OCI-LY1 (cell line): ENCODE data around the gene PLEK.

Experiments used
- H2AFZ ChIP-seq: fragments of 200-600 bp; sonication (generic), shearing (Covaris generic); 2 replicates; pipeline ENCODE4 v1.6.0; 2014; ENCODE audit warnings: antibody characterized with exemption, mild to moderate bottlenecking, low read length
- H3F3A ChIP-seq: fragments of 200-600 bp; sonication (generic), shearing (Covaris generic); 2 replicates; pipeline ENCODE4 v1.6.0; 2014; ENCODE audit warnings: mild to moderate bottlenecking, antibody characterized with exemption, low read length, moderate library complexity; ENCODE audit not compliant: insufficient read depth
- H3K27ac ChIP-seq: fragments of 200-600 bp; sonication (generic); 2 replicates; pipeline ENCODE4 v1.5.1; 2014; ENCODE audit warnings: low read length, mixed run types, mild to moderate bottlenecking, low read depth; ENCODE audit not compliant: poor library complexity, severe bottlenecking
- H3K27me3 ChIP-seq: fragments of 200-600 bp; sonication (generic); 2 replicates; pipeline ENCODE4 v1.6.0; 2014; ENCODE audit warnings: antibody characterized with exemption, mild to moderate bottlenecking, low read length, moderate library complexity; ENCODE audit not compliant: insufficient read depth
- H3K36me3 ChIP-seq: fragments of 200-600 bp; sonication (generic); 2 replicates; pipeline ENCODE4 v1.6.1; 2014; ENCODE audit warnings: mild to moderate bottlenecking, antibody characterized with exemption, low read length, moderate library complexity, mixed read lengths; ENCODE audit not compliant: insufficient read depth
- H3K4me1 ChIP-seq: fragments of 200-600 bp; sonication (generic); 2 replicates; pipeline ENCODE4 v1.5.1; 2014; ENCODE audit warnings: mild to moderate bottlenecking, low read length, moderate library complexity; ENCODE audit not compliant: insufficient read depth, severe bottlenecking
- H3K4me2 ChIP-seq: fragments of 200-600 bp; sonication (generic), shearing (Covaris generic); 2 replicates; pipeline ENCODE4 v1.6.1; 2014; ENCODE audit warnings: low read length
- H3K4me3 ChIP-seq: fragments of 200-600 bp; sonication (generic); 2 replicates; pipeline ENCODE4 v1.5.1; 2014; ENCODE audit warnings: low read length, low read depth, mild to moderate bottlenecking, mixed read lengths; ENCODE audit not compliant: poor library complexity, severe bottlenecking
- H3K79me2 ChIP-seq: fragments of 200-600 bp; shearing (Covaris generic); 2 replicates; pipeline ENCODE4 v1.6.1; 2016; ENCODE audit warnings: mixed run types, low read length, mixed read lengths; ENCODE audit not compliant: insufficient read depth
- H3K9ac ChIP-seq: fragments of 200-600 bp; sonication (generic), shearing (Covaris generic); 2 replicates; pipeline ENCODE4 v1.6.1; 2014; ENCODE audit warnings: mild to moderate bottlenecking, low read length, mixed read lengths
- H3K9me2 ChIP-seq: fragments of 200-600 bp; sonication (generic), shearing (Covaris generic); 2 replicates; pipeline ENCODE4 v1.6.1; 2014; ENCODE audit warnings: low read depth, mild to moderate bottlenecking, low read length, mixed read lengths
- H3K9me3 ChIP-seq: fragments of 200-600 bp; shearing (Covaris generic); 2 replicates; pipeline ENCODE4 v1.6.1; 2014; ENCODE audit warnings: low read length, mixed read lengths
- H4K20me1 ChIP-seq: fragments of 200-600 bp; sonication (generic), shearing (Covaris generic); 2 replicates; pipeline ENCODE4 v1.6.0; 2016; ENCODE audit warnings: mild to moderate bottlenecking, low read length; ENCODE audit not compliant: insufficient read depth
- CTCF ChIP-seq: fragments of 200-600 bp; sonication (generic), shearing (Covaris generic); IDR thresholded peaks from 2 replicates; pipeline ENCODE4 v1.5.1; 2017; ENCODE audit warnings: mild to moderate bottlenecking, antibody characterized with exemption, low read length, moderate library complexity, mixed read lengths
- EZH2 ChIP-seq: fragments of 200-600 bp; sonication (generic), shearing (Covaris generic); IDR thresholded peaks from 2 replicates; pipeline ENCODE4 v1.8.0; 2017; ENCODE audit warnings: borderline replicate concordance, mixed run types, mild to moderate bottlenecking, antibody characterized with exemption, low read length, moderate library complexity, mixed read lengths

PLEK gene

DNA sequence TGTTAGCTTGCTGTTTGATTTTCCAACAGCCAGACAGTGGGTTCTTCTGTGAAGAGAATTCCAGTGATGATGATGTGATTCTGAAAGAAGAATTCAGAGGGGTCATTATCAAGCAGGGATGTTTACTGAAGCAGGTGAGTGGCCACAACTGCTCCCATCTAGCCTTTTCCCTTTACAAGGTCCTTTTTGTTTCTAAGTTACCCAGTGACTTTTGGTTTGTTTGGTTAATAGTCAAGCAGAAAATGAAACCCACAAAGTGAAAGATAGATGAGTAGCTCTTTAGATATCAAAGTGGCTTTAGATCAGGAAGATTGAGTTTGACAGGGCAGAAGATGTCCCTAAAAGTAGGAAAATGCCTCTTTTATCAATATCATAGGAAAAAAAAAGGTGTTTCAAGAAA lies 23.3 kb downstream of the PLEK start:
- 0 out of 2 replicates have a peak, but pooled peaks cover 3% of the 10 kb centered on the region for H3F3A ChIP-seq
- H3K4me3 ChIP-seq, result no peak overlapping the region
- peak overlapping the region; percentile 41 for H3K4me2 ChIP-seq
- peaks cover 47% of the 10 kb centered on the region for H3K4me1 ChIP-seq
- H3K79me2 ChIP-seq, result no peaks in the 10 kb centered on the region
- no peaks in the 10 kb centered on the region for H3K9me3 ChIP-seq
- TF ChIP-seq EZH2 (no peak), CTCF (no peak)
- H2AFZ ChIP-seq, result no peak overlapping the region
- peak overlapping the region; percentile 84 for H3K27ac ChIP-seq
- no peaks in the 10 kb centered on the region for H3K9me2 ChIP-seq
- H3K27me3 ChIP-seq, result no peaks in the 10 kb centered on the region
- peaks cover 18% of the 10 kb centered on the region for H3K36me3 ChIP-seq
- H4K20me1 ChIP-seq, result no peaks in the 10 kb centered on the region
- peak overlapping the region; percentile 1; the same call in 1 of the 2 replicates for H3K9ac ChIP-seq

DNA sequence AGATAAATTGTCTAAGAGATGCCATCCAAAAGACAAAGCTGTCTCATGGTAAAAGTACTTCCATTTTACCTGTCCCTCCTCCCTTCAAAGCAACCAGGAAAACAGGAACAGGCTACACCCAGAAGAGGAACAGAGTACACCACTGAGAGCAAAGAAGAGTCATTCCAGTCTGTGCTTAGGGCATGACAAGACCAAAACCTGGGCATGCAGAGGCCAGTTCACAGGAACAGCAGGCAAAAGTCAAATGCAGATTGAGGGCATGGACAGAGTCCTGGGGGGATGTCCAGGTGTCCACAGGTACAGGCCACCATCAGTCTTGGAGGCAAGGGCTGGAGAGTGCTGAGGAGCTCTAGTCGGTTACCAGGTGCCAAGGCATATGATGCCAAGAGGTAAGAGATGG lies 23.7 kb downstream of the PLEK start:
- H3K9me3 ChIP-seq, result no peaks in the 10 kb centered on the region
- peaks cover 46% of the 10 kb centered on the region for H3K4me1 ChIP-seq
- no peak overlapping the region for H3K4me2 ChIP-seq
- H3K9ac ChIP-seq, result no peak overlapping the region
- H2AFZ ChIP-seq, result no peak overlapping the region
- H3K27ac ChIP-seq, result peak overlapping the region; percentile 84
- no peak for TF ChIP-seq EZH2
- 0 out of 2 replicates have a peak, but pooled peaks cover 3% of the 10 kb centered on the region for H3F3A ChIP-seq
- H3K4me3 ChIP-seq, result no peak overlapping the region
- no peaks in the 10 kb centered on the region for H3K27me3 ChIP-seq
- no peaks in the 10 kb centered on the region for H3K79me2 ChIP-seq
- H4K20me1 ChIP-seq, result no peaks in the 10 kb centered on the region
- H3K9me2 ChIP-seq, result no peaks in the 10 kb centered on the region
- H3K36me3 ChIP-seq, result peaks cover 22% of the 10 kb centered on the region

- TF ChIP-seq CTCF (no peak), EZH2 (no peak)
- Histone ChIP-seq H3K9ac (no peak overlapping the region), H3K79me2 (no peaks in the 10 kb centered on the region), H3K27me3 (no peaks in the 10 kb centered on the region), H2AFZ (no peak overlapping the region), H3K4me1 (peaks cover 33% of the 10 kb centered on the region), H3K27ac (no peak overlapping the region), H4K20me1 (no peaks in the 10 kb centered on the region), H3K9me3 (no peaks in the 10 kb centered on the region), H3F3A (0 out of 2 replicates have a peak, but pooled peaks cover 3% of the 10 kb centered on the region), H3K36me3 (peaks cover 32% of the 10 kb centered on the region), H3K4me3 (no peak overlapping the region), H3K4me2 (no peak overlapping the region), H3K9me2 (no peaks in the 10 kb centered on the region)
These were observed 25.0 kb downstream of the PLEK start for GRCh38 chr2:68390114-68390513.

DNA sequence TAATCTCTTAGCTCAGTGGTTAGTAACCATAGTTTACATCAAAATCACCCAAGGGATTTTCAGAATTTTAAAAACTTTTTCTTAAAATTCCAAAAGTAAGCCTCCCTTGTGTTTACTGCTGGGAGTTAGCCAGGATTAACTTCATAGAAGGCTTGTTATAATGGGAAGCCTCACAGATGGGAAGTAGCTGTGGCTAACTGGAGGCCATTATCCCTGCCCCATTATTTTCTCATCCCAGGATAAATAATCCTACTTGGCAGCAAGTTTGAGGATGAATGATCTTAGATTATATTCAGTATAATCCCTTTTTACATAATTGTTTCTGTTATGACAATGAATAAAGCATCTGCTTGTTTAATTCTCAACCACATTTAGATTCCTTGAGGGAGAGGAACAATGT lies 25.5 kb downstream of the PLEK start:
- no peaks in the 10 kb centered on the region for H3K79me2 ChIP-seq
- peaks cover 36% of the 10 kb centered on the region for H3K36me3 ChIP-seq
- no peak overlapping the region for H2AFZ ChIP-seq
- no peak overlapping the region for H3K27ac ChIP-seq
- H3K4me1 ChIP-seq, result peaks cover 28% of the 10 kb centered on the region
- no peak overlapping the region for H3K9ac ChIP-seq
- H3K27me3 ChIP-seq, result no peaks in the 10 kb centered on the region
- H3K4me3 ChIP-seq, result no peak overlapping the region
- no peaks in the 10 kb centered on the region for H3K9me2 ChIP-seq
- TF ChIP-seq EZH2 (no peak), CTCF (no peak)
- H3K4me2 ChIP-seq, result no peak overlapping the region
- 0 out of 2 replicates have a peak, but pooled peaks cover 3% of the 10 kb centered on the region for H3F3A ChIP-seq
- no peaks in the 10 kb centered on the region for H3K9me3 ChIP-seq
- no peaks in the 10 kb centered on the region for H4K20me1 ChIP-seq
